Subcutaneous adipose tissue (tissue), 4 donors: Measurements from ENCODE around the gene HNRNPCL1. TPM values are rescaled to one million over a fixed set of nuclear protein-coding genes. Genes with fewer than 3 reads are reported as not detected.

Experiments used
- CTCF ChIP-seq: fragments of 450-650 bp; IDR thresholded peaks from one replicate; pipeline ENCODE4 v1.5.1; 2016; ENCODE audit warnings: low read depth, mild to moderate bottlenecking, control low read depth, antibody characterized with exemption, moderate library complexity
- total RNA-seq, 4 donors: library from RNA; depleted of rRNA; stranded (reverse); fragments of >200 nt; gene quantifications; one replicate each; pipeline ENCODE4 v1.1.0, GENCODE V29; 2016

Gene HNRNPCL1
- total RNA-seq, 4 donors from 2014 or later, result not detected

DNA sequence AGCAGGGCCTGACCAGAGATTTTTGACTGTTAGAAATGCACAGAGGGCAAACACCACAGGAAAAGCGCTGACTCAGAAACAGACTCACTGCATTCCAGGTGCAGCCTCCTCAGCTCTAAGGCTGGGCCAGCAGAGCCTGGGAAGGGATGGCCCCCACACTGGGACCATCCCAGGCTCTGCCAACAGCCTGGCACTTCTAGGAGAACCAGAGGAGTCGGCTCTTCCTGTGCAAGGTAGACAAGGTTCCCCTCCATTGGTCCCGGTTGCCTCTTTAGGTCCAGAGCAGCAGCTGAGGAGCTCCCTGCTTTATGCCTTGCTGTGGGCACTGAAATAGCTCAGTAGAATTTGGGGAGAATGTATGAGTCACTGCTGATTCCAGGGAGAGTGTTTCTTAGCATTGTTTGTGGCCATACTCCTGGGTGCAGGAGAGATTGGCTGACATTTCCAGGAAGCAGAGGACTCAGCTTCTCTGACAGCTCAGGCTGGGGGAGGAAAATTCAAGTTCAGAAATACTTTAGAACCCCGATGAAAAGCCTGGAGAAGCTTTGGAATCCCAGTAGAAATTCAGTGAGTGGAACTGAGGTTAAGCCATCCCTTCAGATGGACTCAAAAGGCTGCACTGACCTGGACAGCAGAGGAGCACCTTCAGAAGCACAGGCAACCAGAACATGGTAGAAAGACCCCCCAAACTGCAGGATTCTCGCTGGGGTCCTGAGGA is 37.7 kb downstream of the HNRNPCL1 start:
- TF ChIP-seq CTCF, result no peak

- no peak for TF ChIP-seq CTCF
These were observed 38.6 kb downstream of the HNRNPCL1 start for GRCh38 chr1:12809933-12810332.

DNA sequence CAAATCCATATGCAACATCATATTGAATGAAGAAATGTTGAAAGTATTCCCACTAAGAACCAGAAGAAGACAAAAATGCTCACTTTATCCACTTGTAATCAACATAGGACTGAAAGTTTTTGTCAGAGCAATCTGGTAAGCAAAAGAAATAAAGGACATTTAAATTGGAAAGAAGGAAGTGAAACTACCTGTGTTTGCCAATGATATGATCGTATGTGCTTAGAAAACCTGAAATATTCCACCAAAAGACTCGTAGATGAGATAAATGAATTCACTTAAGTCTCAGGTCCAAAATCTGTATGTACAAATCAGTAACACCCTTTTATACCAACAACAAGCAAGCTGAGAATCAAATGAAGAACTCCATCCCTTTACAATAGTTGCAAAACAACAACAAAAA is 48.8 kb downstream of the HNRNPCL1 start:
- TF ChIP-seq CTCF, result no peak

DNA sequence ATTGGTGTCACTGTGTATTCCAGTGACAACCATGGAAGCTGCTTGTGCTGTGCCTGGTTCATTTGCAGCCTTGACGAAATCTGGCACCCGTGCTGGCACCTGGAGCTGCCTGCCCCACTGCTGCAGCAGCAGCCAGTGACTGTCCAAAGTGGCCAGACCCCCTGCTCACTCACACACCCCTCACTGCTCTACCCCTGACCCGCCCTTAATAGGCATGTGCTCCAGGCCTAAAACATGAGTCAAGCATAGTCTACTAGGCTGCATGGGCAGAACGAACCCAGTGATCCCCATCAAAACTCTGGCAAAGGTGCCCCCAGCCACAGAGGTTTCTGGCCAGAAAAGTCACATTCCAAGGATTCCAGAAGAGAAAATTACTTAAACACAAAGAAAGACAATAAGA is 49.6 kb downstream of the HNRNPCL1 start:
- no peak for TF ChIP-seq CTCF

Other genes with a start within 250 kb of the HNRNPCL1 start
- 100 to 1,000 TPM; 147 to 406 (median 256) TPM for gene DHRS3, start 230.5 kb downstream of the HNRNPCL1 start, total RNA-seq
- gene AADACL4, start 204.6 kb downstream of the HNRNPCL1 start, total RNA-seq, result not detected
- under 1 TPM in 2 of 4 donors, not detected in 2; 0.16 to 0.19 TPM for gene AADACL3, start 132.6 kb downstream of the HNRNPCL1 start, total RNA-seq
- gene CFAP107, start 102.5 kb downstream of the HNRNPCL1 start, total RNA-seq, result not detected
- gene PRAMEF12, start 75.0 kb downstream of the HNRNPCL1 start, total RNA-seq, result not detected
- gene PRAMEF1, start 57.3 kb downstream of the HNRNPCL1 start, total RNA-seq, result not detected
- not detected for gene PRAMEF11, start 17.3 kb downstream of the HNRNPCL1 start, total RNA-seq
- gene PRAMEF2, start 8.4 kb upstream of the HNRNPCL1 start, total RNA-seq, result not detected
- not detected for gene PRAMEF4, start 37.5 kb upstream of the HNRNPCL1 start, total RNA-seq
- gene PRAMEF10, start 49.5 kb upstream of the HNRNPCL1 start, total RNA-seq, result not detected
- gene PRAMEF7, start 67.9 kb upstream of the HNRNPCL1 start, total RNA-seq, result not detected
- gene PRAMEF6, start 98.9 kb upstream of the HNRNPCL1 start, total RNA-seq, result not detected
- not detected for gene PRAMEF27, start 207.9 kb upstream of the HNRNPCL1 start, total RNA-seq
- not detected for gene HNRNPCL3, start 212.0 kb upstream of the HNRNPCL1 start, total RNA-seq
- gene PRAMEF25, start 222.1 kb upstream of the HNRNPCL1 start, total RNA-seq, result not detected